Choroid plexus epithelial cell (primary cell): ENCODE data around the gene KRTAP2-1.
"Not testable (repeated sequence)": the region's sequence is repeated elsewhere in the genome, so short reads cannot be mapped to it uniquely, and the experiment has no call there.

Experiments used
- DNase-seq: peaks from one replicate; pipeline ENCODE4 v3.0.0-alpha.2; 2010; ENCODE audit warnings: low read depth
- H3K4me3 ChIP-seq: 2 replicates; pipeline ENCODE4 v1.5.1; 2011; ENCODE audit warnings: low read depth, mild to moderate bottlenecking, control low read depth, low read length, moderate library complexity
- CTCF ChIP-seq: conservative IDR thresholded peaks from 2 replicates; pipeline ENCODE4 v1.5.1; 2011; ENCODE audit warnings: low read depth, mild to moderate bottlenecking, control low read depth, inconsistent platforms, low read length, moderate library complexity

Gene KRTAP2-1

GRCh38 chr17:41071606-41072360, 24.7 kb upstream of the KRTAP2-1 start:
- DNase-seq, result no peak
- H3K4me3 ChIP-seq, result no peak overlapping the region
- no peak for TF ChIP-seq CTCF

- no peak for DNase-seq
- no peak for TF ChIP-seq CTCF
- H3K4me3 ChIP-seq, result no peak overlapping the region
Observed at GRCh38 chr17:41069031-41069430, 21.9 kb upstream of the KRTAP2-1 start.

GRCh38 chr17:41067281-41067680, 20.2 kb upstream of the KRTAP2-1 start:
- DNase-seq, result no peak
- no peak overlapping the region for H3K4me3 ChIP-seq
- no peak for TF ChIP-seq CTCF

- H3K4me3 ChIP-seq, result no peak within 1 kb of the TSS
- peak; percentile 85 for DNase-seq
Observed at GRCh38 chr17:41065829-41066624, 18.9 kb upstream of the KRTAP2-1 start, which contains the start of gene KRTAP2-4. TSS of gene KRTAP2-4 (minus strand) at chr17:41065879. CDS start at chr17:41065845, 34 bp downstream.

GRCh38 chr17:41065016-41065689, 18.0 kb upstream of the KRTAP2-1 start:
- H3K4me3 ChIP-seq, DNase-seq: not testable (repeated sequence)

More at GRCh38 chr17:41065829-41066624, 18.9 kb upstream of the KRTAP2-1 start, which contains the start of gene KRTAP2-4:
- no peak for TF ChIP-seq CTCF

- H3K4me3 ChIP-seq, result no peak overlapping the region
- DNase-seq, result no peak
- no peak for TF ChIP-seq CTCF
Observed at GRCh38 chr17:41064301-41064700, 17.2 kb upstream of the KRTAP2-1 start.

GRCh38 chr17:41063449-41063848, 16.3 kb upstream of the KRTAP2-1 start:
- no peak for TF ChIP-seq CTCF
- DNase-seq, result no peak
- H3K4me3 ChIP-seq, result no peak overlapping the region
